Thoracic aorta (tissue), 2 donors: ENCODE measurements around the gene BARX2. TPM values are rescaled to one million over a fixed set of nuclear protein-coding genes. Genes with fewer than 3 reads are reported as not detected.
"Not testable (repeated sequence)": the region's sequence is repeated elsewhere in the genome, so short reads cannot be mapped to it uniquely, and the experiment has no call there.

Experiments used
- ATAC-seq: fragments of 150-250 bp; one replicate; pipeline ENCODE4 v1.8.0; 2017; ENCODE audit warnings: low read depth; ENCODE audit not compliant: insufficient number of reproducible peaks, low FRiP score
- DNase-seq: peaks from one replicate; pipeline ENCODE4 v3.0.0-alpha.2; 2020; ENCODE audit warnings: low spot score
- H3K27ac ChIP-seq, 2 donors: fragments of 200-600 bp; sonication (generic); 1 replicate in 1 of 2; 2 replicates in 1 of 2; pipeline ENCODE4 v1.5.1; 2016; ENCODE audit warnings: mild to moderate bottlenecking in 2 of 2, moderate library complexity in 2 of 2
- H3K27me3 ChIP-seq: fragments of 200-600 bp; sonication (generic); replicated peaks from 2 replicates; pipeline ENCODE4 v1.6.0; 2016; ENCODE audit warnings: mild to moderate bottlenecking; ENCODE audit not compliant: insufficient read depth
- H3K36me3 ChIP-seq: fragments of 200-600 bp; sonication (generic); one replicate; pipeline ENCODE4 v1.5.1; 2016
- H3K4me1 ChIP-seq, 2 donors: fragments of 200-600 bp; sonication (generic); 1 replicate in 1 of 2; 2 replicates in 1 of 2; pipeline versions ENCODE4 v1.5.1 to v1.6.0; 2016; ENCODE audit warnings: low read depth in 2 of 2, mild to moderate bottlenecking in 1 of 2; ENCODE audit not compliant: control insufficient read depth in 1 of 2
- H3K4me3 ChIP-seq: fragments of 200-600 bp; sonication (generic); 2 replicates; pipeline ENCODE4 v1.5.1; 2016; ENCODE audit warnings: mild to moderate bottlenecking
- H3K9me3 ChIP-seq: fragments of 200-600 bp; sonication (generic); 2 replicates; pipeline ENCODE4 v1.5.1; 2016
- total RNA-seq, 2 donors: library from RNA; depleted of rRNA; stranded (reverse); fragments of >200 nt; gene quantifications; one replicate each; pipeline versions ENCODE4 v1.1.0 to v1.2.3, GENCODE V29; 2016
- TF ChIP-seq, protein P1 (sequence below): fragments of 200-600 bp; sonication (generic); IDR thresholded peaks from one replicate; pipeline ENCODE4 v1.5.1; 2019; ENCODE audit warnings: antibody characterized with exemption

BARX2 gene, protein sequence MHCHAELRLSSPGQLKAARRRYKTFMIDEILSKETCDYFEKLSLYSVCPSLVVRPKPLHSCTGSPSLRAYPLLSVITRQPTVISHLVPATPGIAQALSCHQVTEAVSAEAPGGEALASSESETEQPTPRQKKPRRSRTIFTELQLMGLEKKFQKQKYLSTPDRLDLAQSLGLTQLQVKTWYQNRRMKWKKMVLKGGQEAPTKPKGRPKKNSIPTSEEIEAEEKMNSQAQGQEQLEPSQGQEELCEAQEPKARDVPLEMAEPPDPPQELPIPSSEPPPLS
- total RNA-seq = not detected

DNA sequence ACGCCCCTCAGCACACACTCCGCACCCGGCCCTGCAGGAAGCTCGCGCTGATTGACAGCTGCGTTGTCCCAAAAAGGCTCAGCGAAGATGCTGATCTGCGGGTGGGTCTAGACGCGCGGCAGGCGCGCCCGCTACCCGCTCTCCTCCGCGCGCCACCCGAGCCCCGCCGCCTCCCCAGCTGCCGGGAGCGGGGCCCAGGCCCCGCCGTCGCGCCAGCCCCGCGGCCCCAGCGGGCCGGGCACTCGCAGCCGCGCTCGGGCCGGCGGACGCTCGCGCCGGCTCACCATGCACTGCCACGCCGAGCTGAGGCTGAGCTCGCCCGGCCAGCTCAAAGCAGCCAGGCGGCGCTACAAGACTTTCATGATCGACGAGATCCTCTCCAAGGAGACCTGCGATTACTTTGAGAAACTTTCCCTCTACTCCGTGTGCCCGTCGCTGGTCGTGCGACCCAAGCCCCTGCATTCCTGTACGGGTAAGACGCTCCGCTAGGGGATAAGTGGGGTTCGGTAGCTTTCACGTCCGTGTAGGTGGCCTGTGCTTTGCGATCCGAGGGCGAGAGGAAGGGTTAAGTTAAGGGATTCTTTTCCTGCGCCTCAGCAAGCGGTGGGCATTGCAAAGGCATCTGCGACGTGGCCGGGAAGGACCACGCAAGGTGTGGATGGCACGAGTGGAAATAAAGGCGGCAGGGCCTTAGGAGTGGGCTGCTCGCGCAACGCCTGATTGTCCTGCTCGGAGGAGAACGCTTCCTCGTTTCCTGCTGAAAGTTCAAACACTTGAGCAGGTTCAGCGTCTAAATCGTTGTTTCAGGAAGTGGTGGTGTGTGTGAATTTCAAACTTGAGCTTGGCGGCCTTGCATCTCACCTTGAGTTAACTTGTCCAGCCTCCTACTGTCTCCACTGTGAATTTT, at the start of gene BARX2:
TSS of gene BARX2 (plus strand) at position 98 of the 907 bp plus-strand sequence. CDS start at position 286, 188 bp downstream.
- Histone ChIP-seq H3K4me3 (peak within 1 kb of the TSS; percentile 63), H3K27me3 (peaks cover 3% of the 10 kb centered on the region)
- TF ChIP-seq, protein P1, sequence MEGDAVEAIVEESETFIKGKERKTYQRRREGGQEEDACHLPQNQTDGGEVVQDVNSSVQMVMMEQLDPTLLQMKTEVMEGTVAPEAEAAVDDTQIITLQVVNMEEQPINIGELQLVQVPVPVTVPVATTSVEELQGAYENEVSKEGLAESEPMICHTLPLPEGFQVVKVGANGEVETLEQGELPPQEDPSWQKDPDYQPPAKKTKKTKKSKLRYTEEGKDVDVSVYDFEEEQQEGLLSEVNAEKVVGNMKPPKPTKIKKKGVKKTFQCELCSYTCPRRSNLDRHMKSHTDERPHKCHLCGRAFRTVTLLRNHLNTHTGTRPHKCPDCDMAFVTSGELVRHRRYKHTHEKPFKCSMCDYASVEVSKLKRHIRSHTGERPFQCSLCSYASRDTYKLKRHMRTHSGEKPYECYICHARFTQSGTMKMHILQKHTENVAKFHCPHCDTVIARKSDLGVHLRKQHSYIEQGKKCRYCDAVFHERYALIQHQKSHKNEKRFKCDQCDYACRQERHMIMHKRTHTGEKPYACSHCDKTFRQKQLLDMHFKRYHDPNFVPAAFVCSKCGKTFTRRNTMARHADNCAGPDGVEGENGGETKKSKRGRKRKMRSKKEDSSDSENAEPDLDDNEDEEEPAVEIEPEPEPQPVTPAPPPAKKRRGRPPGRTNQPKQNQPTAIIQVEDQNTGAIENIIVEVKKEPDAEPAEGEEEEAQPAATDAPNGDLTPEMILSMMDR = no peak

DNA sequence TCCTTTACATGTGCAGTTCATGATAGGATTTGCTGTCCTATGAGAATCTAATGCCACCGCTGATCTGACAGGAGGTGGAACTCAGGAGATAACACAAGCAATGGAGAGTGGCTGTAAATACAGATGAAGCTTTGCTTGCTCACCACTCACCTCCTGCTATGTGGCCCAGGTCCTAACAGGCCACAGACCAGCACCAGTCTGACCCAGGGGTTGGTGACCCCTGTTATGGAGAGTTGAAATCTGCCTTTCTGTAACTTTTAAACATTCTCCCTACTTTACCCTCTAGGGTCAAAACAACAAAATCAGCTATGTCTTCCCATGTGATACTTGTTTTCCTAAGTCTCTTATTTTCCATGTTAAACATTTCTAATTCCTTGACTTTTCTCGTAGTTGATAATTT, 48.7 kb upstream of the BARX2 start:
- Histone ChIP-seq H3K4me1 (no peaks in the 10 kb centered on the region), H3K36me3 (no peaks in the 10 kb centered on the region), H3K9me3 (no peaks in the 10 kb centered on the region), H3K4me3 (no peak overlapping the region), H3K27ac (no peak overlapping the region), H3K27me3 (no peaks in the 10 kb centered on the region)
- TF ChIP-seq, protein P1 = no peak
- ATAC-seq (no peak), DNase-seq (no peak)

More for the DNA sequence above, at the start of gene BARX2:
- H3K36me3 ChIP-seq = no peaks in the 10 kb centered on the region
- ATAC-seq = no peak
- peaks cover 15 to 38% of the 10 kb centered on the region in 2 donors for H3K4me1 ChIP-seq
- no peak for DNase-seq
- no peaks in the 10 kb centered on the region for H3K9me3 ChIP-seq
- H3K27ac ChIP-seq = no peak within 1 kb of the TSS

DNA sequence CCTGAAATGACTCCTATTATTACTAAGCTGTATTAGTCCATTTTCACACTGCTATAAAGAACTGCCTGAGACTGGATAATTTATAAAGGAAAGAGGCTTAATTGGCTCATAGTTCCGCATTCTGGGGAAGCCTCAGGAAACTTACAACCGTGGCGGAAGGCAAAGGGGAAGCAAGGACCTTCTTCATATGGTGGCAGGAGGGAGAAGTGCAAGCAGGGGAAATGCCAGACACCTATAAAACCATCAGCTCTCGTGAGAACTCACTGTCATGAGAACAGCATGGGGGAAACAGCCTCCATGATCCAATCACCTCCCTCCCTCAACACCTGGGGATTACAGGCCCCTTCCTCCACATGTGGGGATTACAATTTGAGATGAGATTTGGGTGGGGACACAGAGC, 47.9 kb upstream of the BARX2 start:
- ATAC-seq, H3K9me3 ChIP-seq, H3K4me3 ChIP-seq, H3K27ac ChIP-seq, H3K4me1 ChIP-seq, H3K36me3 ChIP-seq, H3K27me3 ChIP-seq, DNase-seq: not testable (repeated sequence)

DNA sequence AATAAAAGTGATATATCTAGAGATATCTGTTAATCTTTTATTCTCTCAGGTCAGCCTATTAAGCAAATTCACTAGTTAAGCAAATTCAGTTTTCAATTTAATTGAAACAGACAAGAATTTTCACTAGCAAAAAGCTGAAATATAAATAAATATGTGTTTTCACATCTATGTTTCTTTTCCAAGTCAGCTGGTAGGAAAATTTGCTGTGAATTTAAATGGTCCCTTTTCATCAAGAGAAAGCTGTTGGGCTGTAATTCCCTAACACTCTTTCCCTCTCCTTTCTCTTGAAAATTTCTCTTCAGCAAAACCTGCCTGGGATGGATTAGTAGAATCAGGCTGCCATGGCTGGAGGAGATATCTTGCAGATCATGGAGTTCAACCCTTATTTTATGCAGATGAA, 46.9 kb upstream of the BARX2 start:
- no peak overlapping the region for H3K4me3 ChIP-seq
- H3K27ac ChIP-seq = no peak overlapping the region
- H3K4me1 ChIP-seq = no peaks in the 10 kb centered on the region
- no peak for ATAC-seq
- DNase-seq = no peak
- H3K9me3 ChIP-seq = no peaks in the 10 kb centered on the region
- no peaks in the 10 kb centered on the region for H3K27me3 ChIP-seq
- no peaks in the 10 kb centered on the region for H3K36me3 ChIP-seq
- TF ChIP-seq, protein P1 = no peak

DNA sequence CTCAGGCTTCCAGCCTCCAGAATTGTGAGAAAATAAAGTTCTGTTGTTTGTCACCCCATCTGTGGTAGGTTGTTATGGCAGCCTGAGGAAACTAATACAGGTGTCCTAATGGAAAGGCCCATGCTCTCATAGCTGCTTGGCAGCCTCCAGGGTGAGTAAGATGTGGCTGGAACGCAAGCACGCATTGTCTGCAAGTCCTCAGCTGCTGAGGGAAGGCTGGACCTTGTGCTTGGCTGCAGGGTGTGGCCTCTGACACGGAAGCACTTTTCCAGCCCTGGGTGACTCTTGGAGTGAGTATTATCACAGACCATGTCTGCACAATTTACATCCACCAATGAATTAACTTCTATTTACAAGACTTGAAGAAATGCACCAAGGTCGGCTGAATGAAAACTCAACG, 44.4 kb upstream of the BARX2 start:
- H3K9me3 ChIP-seq = no peaks in the 10 kb centered on the region
- H3K4me1 ChIP-seq = no peaks in the 10 kb centered on the region
- DNase-seq (no peak), ATAC-seq (no peak)
- TF ChIP-seq, protein P1 = no peak
- no peaks in the 10 kb centered on the region for H3K36me3 ChIP-seq
- H3K4me3 ChIP-seq = no peak overlapping the region
- no peaks in the 10 kb centered on the region for H3K27me3 ChIP-seq
- H3K27ac ChIP-seq = no peak overlapping the region
